T-helper 2 cell treated with Interferon-gamma antibody and Interleukin-4, amounts not matched to agents 100 ng/mL and 5 ng/mL, for 36 hours (primary cell): ENCODE results near the gene SMPD3. TPM values are rescaled to one million over a fixed set of nuclear protein-coding genes. Genes with fewer than 3 reads are reported as not detected.

Experiments
- intact Hi-C: fragments of 100-400 bp; cut with micrococcal nuclease; formaldehyde crosslinking; loops from one replicate; pipeline ENCODE4 v1.15.1; 2023
- total RNA-seq: library from RNA; stranded (reverse); gene quantifications from 2 replicates; pipeline ENCODE4 v1.2.3, GENCODE V29; 2022

The SMPD3 gene
- total RNA-seq, 1 donor from 2014 or later, result 3.0 TPM

DNA sequence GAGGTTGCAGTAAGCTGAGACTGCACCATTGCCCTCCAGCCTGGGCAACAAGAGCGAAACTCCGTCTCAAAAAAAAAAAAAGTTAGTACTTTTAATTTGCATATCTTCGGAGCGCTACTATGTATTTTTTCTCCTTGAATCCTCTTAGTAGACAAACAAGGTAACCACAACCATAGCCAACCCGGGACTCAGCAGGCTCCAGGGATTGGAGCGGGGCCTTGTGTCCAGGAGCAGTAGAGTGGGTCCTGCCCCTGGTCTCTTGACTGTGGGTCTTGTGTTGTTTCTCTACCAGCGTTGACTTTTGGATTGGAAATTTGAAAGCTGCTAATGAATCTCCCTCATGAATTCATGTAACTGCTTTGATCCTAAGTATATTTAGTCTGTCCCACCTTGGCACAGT, 105.2 kb downstream of the SMPD3 start:
- intact Hi-C loops, result no loop called here

DNA sequence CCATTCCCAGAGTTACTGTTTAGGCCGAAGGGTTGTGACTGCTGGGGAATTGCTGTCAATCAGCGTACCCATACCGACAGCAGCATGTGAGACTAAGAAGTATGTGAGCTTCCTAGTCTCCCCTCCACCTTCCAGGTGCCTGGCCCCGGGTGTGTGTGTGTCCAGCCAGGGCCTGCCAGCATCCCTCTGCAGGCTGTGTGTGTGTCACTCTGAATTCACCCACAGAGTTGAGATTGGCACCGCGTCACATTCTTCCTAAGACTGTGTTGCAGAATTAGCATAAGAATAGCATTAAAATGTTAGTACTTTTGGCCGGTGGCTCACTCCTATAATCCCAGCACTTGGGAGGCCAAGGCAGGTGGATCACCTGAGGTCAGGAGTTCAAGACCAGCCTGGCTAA, 105.7 kb downstream of the SMPD3 start:
- intact Hi-C loops, result no loop called here

DNA sequence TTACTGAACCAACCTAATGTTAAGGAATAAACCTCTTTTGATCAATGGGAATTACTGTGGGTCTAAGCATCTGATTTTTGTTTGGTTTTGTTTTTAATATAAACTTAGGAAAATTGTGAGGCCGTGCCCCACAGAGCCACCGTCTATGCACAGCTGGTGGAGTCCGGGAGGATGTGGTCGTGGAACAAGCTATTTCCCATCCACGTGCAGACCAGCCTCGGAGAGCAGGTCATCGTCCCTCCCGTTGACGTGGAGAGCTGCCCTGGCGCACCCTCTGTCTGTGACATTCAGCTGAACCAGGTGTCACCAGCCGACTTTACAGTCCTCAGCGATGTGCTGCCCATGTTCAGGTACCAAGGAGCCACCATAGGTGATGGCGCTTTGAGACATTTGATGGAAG, 109.1 kb downstream of the SMPD3 start:
- intact Hi-C loops, result no loop called here

DNA sequence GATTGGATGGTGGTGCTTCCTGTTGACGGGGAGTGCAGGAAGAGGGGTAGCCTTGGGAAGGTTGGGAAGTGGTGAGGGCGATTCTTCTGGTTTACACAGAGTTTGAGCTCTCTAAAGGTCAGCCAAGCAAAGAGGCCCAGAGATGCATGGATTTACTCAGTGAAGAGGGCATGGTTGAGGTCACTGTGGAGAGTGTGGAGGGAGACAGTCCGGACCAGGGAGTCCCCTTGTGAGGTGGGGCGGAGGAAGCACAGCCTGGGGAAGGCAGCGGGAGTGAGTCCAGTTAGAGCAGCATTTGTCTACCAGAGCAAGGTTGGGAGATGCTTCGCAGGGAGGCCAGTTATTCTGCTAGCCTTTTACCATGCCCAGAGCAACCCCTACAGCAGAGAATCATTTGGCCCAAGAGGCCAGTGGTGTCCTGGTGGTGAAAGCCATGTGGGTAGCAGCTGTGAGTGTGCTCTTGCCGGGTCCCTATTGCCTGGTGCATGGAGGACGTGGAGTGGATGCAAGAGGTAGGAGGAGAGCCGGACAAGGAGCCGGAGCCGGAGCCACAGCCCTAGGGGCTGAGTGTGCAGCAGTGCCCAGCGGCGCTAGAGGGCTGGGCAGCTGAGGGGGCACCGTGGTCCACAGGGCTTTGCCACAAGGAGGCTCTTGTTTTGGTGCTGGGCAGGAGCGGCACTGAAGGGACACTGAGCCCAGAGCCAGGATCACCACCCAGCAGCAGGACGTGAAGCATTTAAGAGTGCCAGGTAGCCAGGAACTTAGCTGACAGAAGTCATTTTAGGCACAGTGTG, 109.8 kb downstream of the SMPD3 start:
- intact Hi-C loops, result no loop called here

DNA sequence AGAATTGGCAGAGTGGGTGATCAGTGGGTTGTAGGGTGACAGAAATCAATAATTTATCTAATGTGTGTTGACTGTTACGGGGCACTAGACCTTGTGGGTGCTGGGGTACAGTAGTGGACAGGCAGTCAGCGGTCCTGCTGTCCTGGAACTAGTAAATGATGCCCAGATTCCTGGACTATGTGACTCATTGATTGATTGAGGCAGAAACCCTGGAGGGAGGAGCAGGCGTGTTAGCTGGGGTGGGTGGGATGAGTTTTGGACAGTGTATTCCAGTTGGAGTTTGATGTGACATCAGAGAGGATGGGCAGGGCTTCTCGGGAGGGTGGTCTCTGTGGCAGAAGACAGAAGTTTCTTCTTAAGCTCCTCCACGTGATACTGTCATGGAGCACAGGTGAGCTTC, 113.1 kb downstream of the SMPD3 start:
- intact Hi-C loops, result no loop called here

DNA sequence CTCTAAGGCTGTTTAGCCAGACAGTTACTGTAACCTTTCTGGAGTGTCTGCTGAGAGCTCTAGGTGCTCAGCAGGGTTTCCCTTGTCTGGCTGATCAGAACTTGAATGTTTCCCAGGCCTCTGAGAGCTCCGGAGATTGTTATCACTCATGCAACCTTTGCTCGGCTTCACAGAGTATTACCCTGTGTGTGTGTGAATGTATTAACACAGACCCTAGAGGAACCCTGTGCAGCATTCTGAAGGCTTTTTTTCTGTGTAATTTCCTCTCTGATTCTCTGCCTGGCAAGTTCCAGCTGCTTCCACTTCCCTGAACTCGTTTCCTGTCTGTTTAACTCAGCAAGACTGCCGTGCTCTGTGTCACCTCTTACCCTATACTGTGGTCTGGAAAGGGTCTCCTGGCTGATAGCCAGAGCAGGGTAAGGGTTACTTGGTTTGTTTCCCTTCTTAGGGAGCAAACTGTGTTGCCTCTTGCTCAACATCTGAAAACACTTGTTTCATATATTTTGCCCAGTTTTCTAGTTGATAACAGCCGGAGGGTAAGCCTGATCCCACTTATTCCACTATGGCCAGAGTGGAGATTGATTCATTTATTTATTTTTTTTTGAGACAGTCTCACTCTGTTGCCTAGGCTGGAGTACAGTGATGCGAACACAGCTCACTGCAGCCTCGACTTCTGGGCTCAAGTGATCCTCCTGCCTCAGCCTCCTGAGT, 115.7 kb downstream of the SMPD3 start:
- intact Hi-C loops, result no loop called here

DNA sequence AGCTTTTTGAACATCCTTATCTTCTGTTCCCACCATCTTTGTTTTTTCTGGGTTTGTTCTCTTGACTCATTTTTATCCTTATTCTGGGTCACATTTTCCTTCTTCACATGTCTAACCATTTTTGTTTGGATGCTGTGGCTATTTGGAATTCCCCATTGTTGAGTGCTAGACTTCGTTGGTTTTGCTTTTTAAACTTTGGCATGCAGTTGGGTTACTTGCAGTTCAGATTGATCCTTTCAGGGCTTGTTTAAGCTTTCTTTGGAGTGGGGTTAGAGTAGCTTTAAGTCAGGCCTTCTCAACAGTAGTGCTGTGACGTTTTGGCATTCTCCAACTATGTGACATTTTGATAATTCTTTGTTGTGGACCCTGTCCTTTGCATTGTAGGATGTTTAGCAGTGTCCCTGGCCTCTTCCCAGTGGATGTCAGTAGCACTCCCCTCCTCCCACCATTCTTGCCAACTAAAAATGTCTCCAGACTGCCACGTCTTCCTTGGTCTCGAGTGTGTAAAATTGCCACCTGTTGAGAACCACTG, 116.4 kb downstream of the SMPD3 start:
- intact Hi-C loops, result no loop called here

DNA sequence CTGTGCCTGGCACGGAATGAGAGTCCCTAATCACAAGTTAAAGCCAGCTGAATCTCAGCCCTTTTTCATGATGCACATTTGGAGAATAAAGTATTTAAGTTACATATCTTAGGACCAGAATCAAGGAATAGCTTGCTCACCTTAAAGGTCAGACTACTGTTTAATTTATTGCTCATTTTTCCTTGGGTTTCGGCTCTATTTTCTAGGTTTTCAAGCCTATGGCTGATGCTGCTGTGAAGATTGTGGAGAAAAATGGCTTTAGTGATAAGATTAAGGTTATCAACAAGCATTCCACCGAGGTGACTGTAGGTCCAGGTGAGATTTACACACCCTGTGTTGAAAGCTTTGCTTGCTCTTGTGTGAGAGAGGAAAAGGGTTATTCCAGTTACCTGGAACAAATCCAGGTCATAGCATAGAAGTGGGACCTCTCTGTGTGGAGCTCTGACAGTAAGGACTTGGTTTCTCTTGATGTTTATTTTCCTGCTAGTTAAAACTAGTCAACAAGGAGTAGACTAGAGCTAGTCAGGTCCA, 119.4 kb downstream of the SMPD3 start:
- intact Hi-C loops, result loop anchor here (1.0 kb wide), 2 partner anchors 68 to 89 kb away; no protein-coding TSS in a partner anchor

DNA sequence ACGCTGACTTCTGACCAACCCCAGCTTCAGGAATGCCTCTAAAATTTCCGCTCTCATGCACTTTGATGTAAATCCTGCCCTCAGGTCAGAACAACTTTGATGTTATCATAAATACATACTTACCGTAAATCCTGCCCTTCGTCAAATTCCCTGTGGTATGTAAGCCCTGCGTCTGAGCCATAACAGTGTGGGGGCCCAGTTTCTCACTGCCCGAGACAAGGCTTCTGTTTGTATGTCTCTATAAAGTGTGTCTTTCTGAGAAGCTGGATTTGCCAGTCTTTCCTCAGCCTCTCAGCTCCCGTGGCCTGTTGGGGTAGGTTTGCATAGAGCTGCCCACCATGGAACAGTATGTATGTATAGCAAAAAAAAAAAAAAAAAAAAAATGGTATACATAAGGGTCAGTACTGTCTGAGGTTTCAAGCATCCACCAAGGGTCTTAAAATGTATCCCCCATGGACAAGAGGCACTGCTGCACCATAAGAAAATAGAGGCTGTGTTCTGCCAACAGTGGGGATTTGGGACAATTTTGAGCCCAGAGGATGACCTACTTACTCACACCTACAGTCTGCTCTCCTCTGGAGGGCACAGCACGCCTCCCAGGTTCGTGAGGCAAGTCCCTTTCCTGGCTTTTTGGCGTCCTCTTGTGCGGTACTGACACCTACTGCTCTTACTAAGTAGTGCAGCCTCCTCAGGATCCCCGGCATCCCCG, 120.0 kb downstream of the SMPD3 start:
- intact Hi-C loops, result loop anchor here (1.0 kb wide), 2 partner anchors 67 to 88 kb away; no protein-coding TSS in a partner anchor

DNA sequence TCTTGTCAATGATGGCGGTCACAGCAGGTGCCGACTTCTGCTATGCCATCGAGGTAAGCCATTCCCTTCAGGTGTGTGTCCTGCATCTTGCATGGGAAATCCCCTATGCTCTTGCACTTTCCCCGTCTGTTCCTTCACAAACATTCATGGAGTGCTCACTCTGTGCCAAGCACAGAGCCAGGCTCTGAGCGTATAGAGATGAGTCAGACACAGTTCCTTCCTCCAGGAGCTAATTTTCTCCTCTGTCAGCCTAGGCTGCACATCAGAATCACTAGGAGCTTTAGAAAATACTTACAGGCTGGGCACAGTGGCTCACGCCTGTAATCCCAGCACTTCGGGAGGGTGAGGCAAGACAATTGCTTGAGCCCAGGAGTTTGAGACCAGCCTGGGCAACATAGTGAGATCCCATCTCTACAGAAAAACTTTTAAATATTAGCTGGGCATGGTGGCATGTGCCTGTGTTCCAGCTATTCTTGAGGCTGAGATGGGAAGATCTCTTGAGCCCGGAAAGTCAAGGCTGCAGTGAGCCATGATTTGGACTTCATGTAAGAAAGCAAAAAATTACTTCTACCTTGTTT, 123.4 kb downstream of the SMPD3 start:
- intact Hi-C loops, result no loop called here

DNA sequence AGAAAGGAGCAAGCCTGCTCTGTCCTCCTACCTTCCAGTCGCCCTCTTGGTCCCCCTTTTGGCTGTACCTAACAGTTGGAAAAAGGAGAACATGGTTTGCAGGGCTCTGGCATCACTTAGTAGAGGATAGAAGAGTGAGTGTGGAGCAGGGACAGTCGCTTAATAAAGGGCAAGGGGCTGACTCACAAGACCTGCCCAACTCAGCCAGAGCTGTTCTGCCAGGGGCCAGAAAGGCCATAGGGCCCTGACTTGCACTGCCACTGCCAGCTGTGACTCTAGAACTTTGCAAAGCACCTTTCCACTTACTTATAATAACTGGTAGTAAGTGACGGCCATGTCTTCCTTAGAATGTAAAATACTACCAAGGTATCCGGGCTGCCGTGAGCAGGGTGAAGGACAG, 124.0 kb downstream of the SMPD3 start:
- intact Hi-C loops, result no loop called here

DNA sequence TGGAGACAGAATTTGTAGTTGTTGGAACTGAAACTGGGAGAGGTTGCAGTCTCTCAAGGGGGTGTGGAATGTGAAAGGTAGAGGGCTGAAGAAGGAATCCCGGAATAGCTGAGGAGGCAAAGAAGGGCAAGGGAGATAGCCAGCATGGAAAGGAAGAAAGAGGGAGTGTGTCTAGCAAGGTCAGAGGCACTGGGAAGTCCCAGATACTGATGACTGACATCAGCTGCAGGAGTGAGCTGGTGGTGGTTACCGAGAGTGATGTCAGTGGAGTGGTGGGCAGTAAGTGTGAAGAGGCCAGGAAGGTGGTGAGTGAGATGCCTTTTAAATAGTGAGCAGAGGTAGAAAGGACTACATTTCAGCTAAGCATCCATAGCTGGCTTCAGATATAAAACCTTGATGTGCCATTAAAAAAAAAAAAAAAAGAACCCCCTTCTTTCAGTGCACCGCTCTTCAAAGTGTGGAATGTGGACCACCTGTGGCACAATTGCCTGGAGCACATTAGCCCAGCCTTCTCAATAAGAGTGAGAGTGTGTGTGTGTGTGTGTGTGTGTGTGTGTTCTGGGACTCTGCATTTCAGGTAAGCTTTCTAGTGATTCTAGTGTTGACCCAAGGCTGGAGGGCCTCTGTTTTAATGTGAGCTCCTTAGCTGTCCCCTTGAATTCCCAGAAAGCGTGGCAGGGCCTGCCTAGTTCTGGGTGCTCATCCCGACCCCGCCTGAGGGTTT, 129.0 kb downstream of the SMPD3 start:
- intact Hi-C loops, result no loop called here

DNA sequence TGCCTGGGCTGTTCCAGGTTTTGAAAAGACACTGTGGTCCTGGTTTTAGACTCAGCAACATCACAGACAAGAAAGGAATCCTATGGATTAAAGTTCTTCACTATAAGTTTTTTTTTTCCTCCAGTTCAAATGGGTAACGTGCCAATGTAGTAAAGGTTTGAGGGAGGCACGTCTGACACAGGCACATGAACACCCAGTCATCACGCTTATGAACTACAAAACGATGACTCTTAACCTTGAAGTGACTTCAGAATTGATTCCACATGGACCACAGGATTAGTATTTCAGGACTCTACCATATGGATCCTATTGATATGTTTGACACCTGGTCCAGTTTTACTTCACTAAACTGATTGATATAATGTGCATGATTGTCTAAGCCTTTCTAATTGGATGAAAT, 135.2 kb downstream of the SMPD3 start:
- intact Hi-C loops, result loop anchor here (5.0 kb wide), 1 partner anchor 66 kb away; the partner anchor contains the start of gene PLA2G15

DNA sequence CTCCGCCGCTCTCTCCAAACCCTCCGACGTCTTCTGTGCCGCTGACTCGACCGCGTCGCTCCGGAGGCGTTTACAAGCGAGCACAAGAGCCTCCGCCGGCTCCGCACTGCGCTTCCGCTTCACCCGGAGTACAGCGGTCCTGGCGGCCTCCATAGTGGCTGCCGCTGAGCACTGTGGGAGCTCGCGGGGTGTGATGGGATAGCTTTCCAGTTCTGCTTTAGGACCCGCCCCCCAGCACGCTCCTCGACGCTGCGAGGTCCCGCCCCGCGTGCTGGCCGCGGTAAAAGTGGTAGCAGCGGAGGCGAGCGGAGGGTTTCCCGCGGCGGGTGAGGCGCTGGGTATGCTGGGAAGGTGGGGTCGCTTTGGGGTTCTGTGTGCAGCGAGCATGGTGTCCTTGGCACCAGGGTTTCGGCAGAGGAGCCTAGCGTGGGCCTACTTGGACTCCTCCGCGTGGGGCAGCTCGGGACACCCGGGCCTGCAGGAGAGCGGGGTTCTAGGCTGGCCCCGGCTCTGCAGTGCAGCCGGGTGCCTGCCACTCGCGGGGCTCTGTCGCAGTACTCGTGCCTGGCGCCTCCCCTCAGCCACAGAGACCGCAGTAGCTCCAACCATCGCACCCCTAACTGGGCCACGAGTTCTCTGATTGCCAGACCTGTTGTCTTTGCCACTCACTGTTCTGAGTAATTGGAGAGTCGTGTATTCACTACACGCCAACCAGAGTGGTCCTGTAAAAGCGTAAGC, 137.4 kb downstream of the SMPD3 start, which contains the start of the genes PRMT7 and SLC7A6OS:
PRMT7 (plus strand) TSS at position 246 of the 738 bp plus-strand sequence. CDS start 4,961 bp downstream, outside the sequence.
SLC7A6OS (minus strand) TSS at position 173 of the 738 bp plus-strand sequence; CDS start at position 153, 20 bp downstream.
- intact Hi-C loops, result loop anchor here (1.0 to 5.0 kb wide), 5 partner anchors 22 to 226 kb away; partner anchors contain the start of genes NFATC3, PLA2G15 and SLC7A6

DNA sequence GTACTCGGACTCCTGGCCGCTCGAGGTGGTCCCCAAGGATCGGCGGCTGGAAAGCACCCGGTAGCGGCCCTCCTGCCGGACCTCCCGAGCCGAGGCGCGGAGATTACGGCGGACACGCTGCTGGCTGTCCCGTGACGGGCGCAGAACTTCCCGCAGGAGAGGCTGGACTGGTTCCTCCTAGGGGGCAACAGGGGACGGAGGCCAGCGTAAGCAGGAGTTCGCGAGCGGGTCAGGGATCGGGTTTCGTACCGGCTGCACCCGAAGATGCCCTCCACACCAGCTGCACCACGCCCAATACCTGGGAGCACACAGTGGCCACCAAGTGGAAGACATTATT, 137.9 kb downstream of the SMPD3 start:
- intact Hi-C loops, result loop anchor here (1.0 to 5.0 kb wide), 5 partner anchors 21 to 226 kb away; partner anchors contain the start of genes NFATC3, PLA2G15 and SLC7A6

DNA sequence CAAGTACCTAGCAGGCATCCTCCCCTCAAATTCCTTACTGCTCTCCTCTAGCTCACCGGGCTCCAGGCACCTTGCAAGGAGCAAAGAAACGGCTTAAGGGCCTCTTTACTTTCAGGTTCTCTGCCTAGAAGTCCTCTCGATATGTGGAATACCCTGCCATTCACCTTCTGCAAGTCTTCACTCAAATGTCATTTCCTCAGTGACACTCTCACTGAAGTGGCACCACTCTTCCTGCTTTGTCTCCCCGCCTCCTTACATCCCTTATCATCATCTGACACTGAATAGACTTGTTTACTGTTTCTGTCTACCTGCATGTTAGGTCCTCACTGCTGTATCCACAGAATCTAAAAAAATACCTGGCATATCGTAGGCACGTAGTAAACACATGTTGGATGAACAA, 138.5 kb downstream of the SMPD3 start:
- intact Hi-C loops, result loop anchor here (1.0 to 5.0 kb wide), 5 partner anchors 20 to 225 kb away; partner anchors contain the start of genes NFATC3, PLA2G15 and SLC7A6
